Esophagus squamous epithelium (tissue), 4 donors: ENCODE measurements around the gene GPC5.

Source experiments
- POLR2A ChIP-seq, 4 donors: fragments of 450-650 bp; IDR thresholded peaks; one replicate each; pipeline ENCODE4 v1.6.1; 2017; ENCODE audit warnings: antibody characterized with exemption in 4 of 4, mild to moderate bottlenecking in 4 of 4, moderate library complexity in 3 of 4
- TF ChIP-seq, protein P1 (sequence below), 6 experiments: fragments of 450-650 bp in 4 of 6; fragments of 200-600 bp in 2 of 6; sonication (generic) in 2 of 6; IDR thresholded peaks; one replicate each; pipeline ENCODE4 v1.5.1; 2016 to 2019; ENCODE audit warnings: antibody characterized with exemption in 6 of 6, mild to moderate bottlenecking in 4 of 6, moderate library complexity in 4 of 6

DNA sequence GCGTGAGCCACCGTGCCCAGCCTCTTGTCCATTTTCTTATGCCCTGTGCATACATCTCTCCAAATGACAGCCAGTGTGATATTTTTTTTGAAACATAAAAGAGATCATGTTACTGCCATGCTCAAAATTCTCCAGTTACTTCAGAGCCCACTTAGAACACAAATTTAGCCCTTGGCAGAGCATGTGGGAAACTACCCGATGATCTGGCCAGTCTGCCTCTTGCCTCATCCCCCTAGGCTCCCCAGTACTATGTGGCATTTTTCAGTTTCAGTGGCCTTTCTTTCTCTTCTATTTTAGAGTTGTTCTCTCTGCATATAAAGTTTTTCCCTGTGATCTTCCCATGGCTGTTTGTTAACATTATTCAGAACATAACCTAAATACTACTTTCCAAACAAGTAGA is 323.0 kb downstream of the GPC5 start:
- TF ChIP-seq POLR2A (IDR thresholded peaks at IDR 0.05), result no peak
- TF ChIP-seq, protein P1, sequence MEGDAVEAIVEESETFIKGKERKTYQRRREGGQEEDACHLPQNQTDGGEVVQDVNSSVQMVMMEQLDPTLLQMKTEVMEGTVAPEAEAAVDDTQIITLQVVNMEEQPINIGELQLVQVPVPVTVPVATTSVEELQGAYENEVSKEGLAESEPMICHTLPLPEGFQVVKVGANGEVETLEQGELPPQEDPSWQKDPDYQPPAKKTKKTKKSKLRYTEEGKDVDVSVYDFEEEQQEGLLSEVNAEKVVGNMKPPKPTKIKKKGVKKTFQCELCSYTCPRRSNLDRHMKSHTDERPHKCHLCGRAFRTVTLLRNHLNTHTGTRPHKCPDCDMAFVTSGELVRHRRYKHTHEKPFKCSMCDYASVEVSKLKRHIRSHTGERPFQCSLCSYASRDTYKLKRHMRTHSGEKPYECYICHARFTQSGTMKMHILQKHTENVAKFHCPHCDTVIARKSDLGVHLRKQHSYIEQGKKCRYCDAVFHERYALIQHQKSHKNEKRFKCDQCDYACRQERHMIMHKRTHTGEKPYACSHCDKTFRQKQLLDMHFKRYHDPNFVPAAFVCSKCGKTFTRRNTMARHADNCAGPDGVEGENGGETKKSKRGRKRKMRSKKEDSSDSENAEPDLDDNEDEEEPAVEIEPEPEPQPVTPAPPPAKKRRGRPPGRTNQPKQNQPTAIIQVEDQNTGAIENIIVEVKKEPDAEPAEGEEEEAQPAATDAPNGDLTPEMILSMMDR (IDR thresholded peaks at IDR 0.05), result no peak
